ENCODE results near the gene TMEM144.
"Not testable (repeated sequence)": the region's sequence is repeated elsewhere in the genome, so short reads cannot be mapped to it uniquely, and the experiment has no call there.

TMEM144 gene

DNA sequence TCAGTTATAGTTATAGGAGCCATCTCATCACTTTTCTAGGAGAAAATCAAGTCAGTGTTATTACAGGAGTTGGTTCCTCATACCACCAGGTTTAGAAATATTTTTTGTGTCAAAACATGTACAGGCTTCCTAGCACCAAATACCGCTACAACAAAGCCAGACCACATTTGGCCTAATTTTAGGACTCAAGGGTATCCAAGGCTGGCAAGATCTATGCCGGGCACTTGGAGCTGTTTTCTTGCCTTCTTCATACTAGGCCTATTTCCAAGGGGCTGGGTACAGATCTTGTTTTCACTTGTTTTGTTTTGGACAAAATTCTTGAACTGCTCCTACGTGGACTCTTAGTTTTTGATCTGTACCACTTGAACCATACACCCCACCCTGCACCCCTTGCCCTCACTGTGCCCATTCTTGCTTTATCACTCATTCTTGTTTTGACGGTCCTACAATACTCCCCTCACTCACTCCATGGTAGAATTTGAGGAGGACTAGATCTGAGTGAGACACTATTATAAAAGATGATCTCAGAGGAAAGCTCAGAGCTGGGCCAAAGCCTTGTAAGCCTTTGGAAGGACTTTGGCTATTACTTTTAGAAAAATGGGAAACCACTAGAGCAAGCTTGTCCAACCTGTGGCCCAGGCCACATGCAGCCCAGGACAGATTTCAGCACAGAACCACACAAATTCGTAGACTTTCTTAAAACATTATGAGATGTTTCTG, 17.7 kb upstream of the TMEM144 start:
- DNase-seq, result no peak

DNA sequence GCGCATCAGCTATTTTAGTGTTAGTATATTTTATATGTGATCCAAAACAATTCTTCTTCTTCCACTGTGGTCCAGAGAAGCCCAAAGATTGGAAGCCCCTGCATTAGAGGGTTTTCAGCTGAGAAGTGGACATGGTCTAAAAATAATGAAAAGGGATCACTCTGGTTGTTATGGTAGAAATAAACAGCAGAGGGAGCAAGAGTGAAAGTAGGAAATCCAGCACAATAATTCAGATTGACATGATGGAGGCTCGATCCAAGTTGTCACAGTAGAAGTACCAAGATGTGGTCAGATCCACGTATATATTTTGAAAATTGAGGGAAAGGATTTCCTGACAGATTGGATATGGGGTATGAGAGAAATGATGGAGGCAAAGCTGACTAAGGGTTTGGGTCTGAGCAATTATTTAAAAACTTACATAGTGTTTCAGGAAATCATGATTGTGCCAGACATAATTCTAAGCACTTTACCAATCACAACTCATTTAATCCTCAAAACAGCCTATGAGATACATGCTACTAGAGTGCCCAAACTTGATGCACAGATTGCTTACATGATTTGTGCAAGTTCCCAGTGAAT, 17.0 kb upstream of the TMEM144 start:
- no peak for DNase-seq

DNA sequence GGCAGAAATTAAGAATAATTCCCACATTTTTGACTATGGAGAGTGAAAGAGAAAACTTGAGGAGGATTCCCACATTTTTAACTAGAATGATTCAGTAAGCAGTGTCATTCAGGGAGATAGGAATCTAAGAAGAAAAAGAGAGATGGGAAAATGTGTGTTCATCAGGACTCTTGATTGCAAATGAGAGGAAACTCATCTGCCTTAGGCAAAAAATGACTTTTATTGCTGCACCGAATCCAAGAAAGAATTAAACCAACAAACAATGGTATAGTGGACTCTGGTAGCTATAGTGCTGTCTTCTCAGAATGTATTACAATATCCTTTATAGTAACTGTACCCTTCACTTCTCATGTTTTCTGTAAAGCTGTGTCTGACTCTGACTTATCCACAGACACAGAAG, 15.0 kb upstream of the TMEM144 start:
- no peak for DNase-seq

DNA sequence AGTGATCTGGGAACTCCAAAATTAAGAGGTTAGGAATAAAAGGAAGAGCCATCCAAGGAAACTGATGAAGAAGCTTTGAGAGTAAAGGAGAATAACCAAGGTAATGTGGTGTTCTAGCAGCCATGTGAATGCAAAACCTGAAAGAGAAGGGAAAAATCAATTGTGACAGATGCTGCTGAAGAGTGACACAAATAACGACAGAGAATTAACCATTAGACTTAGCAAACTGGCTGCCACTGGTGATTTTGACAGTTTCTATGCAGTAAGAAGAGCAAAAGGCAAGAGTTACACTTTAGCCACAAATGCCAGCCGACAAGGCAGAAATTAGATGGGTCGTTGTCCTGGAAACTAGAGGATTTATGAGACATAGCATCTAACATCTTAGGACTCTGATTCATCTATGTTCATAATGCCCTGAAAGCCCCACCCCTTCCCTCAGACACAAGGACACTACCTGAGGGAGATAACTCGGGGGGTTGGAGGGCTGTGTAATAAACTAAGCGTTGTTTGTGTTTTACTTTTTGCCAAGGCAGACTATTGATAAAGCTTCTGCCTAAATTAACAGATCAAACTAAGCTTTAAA, 13.0 kb upstream of the TMEM144 start:
- no peak for DNase-seq

DNA sequence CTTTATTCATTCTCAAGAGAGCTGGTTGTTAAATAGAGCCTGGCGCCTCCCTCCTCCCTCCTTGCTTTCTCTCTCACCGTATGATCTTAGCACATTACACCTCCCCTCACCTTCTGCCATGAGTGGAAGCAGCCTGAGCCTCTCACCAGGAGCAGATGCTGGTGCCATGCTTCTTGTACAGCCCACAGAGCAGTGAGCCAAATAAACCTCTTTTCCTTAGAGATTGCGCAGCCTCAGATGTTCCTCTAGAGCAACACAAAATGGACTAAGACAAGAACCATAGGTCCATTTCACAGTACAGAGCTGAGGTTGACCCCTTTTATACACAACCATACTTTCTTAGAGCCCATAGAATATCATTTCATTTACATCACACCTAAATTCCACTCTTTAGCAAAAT, 10.1 kb upstream of the TMEM144 start:
- DNase-seq, result no peak

DNA sequence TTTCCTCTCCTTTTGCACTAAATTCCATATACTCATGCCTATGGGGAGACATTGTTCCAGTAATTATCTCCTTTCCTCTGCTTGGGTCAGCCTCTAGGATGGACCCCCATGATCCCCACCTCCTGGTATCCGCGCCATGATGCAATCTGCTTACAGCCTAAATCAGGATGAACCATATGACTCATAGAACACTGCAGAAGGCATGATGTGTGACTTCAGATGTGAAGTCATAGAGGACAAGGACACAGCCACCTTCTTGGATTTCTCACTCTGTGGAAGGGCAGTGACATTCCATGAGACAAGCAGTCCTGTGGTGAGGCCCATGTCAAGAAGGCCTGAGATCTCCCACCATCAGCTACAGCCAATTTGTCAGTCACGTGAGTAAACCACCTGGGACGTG, 9.0 kb upstream of the TMEM144 start:
- DNase-seq, result no peak

DNA sequence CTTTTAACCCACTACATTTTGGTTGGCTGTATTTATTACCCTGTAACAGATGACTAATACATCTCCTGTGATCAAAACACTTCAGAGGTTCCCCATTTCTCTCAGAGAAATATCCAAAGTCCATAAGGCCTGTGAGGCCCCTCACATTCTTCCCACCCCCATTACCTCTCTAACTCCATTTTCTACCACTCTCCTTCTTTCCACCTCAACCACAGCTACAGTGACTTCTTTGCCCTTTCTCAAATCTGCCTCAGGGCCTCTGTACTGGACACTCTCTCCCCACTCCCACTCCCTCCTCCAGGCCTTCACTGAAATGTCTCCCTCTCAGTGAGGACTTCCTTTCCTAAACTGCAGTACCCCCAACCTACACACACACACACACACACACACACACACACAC, 8.4 kb upstream of the TMEM144 start:
- DNase-seq, result no peak

DNA sequence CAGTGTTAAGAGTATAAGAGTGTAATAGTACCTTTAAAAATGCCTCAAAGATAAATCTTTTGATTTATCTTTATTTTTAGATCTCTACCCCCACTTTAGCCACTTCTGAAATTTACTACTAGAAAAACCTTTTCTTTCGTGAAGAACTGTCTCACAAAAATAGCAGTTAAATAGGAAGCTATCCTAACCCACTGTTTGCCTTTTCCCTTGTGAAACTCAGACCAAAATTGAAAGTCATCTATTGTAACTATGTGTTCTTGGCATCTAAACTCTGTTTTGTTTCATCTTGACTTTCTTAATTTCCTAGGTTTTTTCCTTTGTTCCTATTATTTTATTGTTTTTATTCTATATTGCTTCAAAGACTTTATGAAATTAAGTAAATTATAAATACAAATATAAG, 7.8 kb upstream of the TMEM144 start:
- DNase-seq, result no peak

DNA sequence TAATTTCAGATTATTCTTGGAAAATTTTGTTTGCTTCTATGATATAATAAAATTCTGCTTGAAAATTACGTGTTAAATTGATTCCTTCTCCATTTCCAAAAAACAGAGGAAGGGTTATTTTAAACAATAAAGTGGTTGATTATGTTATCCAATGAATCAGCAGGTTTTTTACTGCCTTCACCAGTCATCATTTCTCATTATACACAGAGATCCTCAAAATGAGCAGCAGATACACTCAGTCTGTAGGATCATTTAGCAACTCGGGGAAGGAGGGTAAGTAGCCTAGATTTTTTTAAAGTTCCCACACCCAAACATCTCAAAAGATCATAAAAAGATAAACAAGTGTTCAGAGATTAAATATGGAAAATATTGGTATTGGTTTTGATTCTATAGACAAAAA, 6.8 kb upstream of the TMEM144 start:
- no peak for DNase-seq

DNA sequence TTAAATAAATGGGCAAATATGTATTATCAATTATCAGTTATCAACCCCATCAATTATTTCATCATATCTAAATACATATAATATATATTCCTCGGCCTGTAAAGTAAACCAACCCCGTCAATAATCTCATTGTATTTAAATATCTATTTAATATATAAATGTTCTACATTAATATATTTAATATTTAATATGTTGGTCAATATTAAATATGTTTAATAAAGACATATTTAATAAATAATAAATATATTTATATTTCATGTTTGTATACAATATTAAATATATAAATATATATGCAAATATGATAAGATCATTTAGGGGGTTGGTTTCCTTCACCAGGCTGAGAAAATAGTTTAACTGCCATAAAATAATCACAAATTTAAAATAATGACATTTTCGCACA, 6.4 kb upstream of the TMEM144 start:
- DNase-seq, result no peak

DNA sequence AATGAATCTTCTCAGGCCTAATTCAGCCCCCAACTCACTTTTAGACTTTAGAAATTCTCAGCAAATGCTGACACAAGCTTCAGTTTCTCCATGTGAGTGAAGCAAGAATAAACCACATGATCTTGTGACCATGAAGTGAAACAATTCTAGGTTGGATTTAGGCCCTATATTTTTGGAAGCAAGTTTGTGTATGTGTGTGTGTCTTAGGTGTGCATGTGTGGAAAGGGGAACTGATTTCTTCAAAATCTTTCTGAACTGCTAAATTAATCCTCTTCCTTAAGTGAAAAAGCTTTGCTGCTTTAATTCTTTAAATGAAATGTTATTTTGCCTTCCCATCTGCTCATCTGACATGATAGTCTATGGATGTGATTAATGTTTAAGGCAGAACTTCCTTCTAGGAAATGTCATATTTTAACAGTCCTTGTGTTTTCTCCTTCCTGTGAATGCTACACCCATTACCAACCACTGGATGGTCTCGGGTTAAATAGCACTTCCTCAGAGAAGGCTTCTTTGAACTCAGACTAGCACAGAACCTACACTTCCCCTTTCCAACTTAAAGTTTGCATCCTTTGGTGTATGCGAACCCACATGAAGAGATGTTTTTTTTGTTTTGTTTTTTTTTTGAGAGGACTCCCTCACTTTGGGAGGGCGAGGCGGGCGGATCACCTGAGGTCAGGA, 1.2 kb upstream of the TMEM144 start:
- DNase-seq, result no peak

DNA sequence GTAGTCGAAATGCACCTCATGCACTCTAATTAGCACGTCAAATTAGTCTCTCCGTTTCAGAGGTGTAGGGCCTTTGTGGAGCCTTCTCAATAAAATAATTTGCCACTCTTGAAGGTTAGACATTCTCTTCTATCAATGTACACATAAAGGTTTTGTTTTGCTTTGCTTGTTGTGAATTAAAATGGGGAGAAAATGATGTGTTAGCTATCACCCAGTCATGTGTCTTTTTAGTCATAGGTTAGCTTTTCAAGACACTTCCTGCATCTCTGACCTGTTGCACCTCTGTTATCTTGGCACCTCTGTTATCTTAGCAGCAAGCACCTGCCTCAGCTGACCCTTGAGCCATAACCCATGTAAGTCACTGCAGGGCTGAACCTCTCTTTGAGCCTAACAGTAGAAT, 936 bp downstream of the TMEM144 start:
- DNase-seq, result no peak

DNA sequence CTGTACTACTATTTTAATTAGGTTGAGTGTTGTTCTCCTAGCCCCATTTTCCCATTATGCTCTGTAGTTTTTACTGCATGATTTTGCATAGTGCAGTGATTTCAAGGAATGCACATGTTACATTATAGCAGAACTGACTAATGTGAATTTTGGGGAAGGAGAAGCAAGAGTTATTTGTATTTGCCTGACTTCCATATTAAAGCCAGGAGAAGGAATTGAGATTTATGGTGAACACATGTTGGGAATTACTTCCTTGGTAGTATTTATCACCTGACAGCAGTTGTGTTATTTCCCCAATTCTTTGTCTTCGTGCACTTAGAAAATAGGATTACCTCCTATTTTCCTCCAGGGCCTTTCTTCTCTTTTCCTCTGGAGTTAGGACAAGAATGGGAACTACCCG, 3.2 kb downstream of the TMEM144 start:
- DNase-seq, result no peak

DNA sequence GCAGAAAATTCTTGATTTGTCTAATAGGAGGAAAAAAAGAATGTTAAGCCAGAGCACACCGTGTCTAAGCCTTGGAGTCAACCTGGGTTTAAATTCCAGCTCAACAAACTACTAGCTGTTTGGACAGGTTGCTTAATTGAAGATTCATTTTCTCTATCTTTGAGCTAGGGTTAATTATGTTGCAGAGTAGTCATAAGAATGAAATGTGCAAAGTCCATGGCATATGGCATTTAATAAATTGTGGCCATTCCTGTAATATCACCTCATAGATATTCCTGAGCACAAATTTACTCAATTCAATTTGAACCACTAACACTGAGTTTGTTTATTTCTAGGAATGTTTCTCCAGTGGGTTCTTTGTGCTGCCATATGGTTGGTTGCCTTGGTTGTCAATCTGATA, 4.6 kb downstream of the TMEM144 start:
- DNase-seq, result no peak

DNA sequence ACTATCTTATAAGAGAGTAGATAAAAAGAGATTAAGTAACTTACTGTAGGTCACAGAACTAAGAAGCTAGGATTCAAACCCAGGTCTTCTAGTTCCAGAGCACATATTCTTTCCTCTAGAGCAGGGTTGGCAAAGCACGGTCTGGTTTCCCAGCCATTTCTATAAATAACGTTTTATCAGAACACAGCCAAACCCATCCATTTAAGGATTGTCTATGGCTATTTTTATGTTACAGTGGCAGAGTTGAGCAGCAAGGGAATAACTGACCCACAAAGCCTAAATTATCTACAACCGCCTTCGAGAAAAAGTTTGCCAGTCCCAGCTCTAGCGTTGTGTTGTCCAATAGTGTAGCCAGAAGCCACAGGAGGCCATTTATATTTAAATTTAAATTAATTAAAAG, 7.5 kb downstream of the TMEM144 start:
- no peak for DNase-seq

DNA sequence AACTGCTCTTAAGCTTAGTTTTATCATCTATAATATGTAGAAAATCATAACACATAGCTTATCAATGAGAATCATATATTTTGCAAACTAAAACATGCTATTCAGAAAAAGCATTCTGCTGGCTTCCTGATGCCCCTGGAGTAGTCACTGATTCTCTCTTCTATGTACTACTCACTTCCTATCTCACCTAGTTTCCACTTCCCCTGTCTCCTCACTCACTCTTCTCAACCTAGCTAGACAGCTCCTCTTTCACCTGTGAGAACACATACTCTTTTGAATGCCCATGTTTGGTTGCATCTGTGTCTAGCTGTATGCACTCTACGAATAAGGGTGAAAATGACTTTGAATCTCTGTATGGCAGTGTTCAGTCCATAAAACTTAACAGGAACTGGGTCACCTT, 9.3 kb downstream of the TMEM144 start:
- no peak for DNase-seq

DNA sequence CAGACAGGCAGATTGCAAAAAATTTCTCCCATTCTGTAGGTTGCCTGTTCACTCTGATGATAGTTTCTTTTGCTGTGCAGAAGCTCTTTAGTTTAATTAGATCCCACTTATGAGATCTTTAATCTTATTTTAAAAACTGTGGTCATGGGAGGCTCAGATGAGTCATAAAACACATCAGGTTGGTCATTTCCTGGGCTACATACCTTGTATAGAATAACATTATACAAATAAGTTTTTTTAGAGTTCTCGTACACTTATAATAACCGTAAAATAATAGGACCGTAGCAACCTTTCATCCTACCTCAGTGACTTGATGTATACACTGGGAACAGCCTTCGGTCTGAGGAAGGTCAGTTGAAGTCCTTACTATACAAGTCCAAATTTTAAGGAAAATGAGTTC, 14.0 kb downstream of the TMEM144 start:
- DNase-seq, result not testable (repeated sequence)

DNA sequence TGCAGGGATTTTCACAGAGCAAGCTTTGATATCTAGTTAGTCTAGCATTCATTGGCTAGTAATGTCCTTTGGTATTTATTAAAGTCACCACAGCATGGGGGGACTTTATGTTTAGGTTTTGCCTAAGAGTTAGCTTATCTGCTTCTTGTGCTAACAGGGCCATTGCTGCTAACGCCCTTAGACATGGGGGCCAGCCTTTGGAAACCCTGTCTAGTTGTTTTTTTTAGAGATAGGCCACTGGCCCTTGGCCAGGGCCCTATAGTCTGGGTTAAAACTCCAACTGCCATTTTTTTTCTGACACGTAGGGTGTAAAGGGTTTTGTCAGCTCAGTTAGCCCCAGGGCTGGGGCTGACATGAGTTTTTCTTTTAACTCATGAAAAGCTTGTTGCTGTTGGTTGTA, 14.7 kb downstream of the TMEM144 start:
- not testable (repeated sequence) for DNase-seq

DNA sequence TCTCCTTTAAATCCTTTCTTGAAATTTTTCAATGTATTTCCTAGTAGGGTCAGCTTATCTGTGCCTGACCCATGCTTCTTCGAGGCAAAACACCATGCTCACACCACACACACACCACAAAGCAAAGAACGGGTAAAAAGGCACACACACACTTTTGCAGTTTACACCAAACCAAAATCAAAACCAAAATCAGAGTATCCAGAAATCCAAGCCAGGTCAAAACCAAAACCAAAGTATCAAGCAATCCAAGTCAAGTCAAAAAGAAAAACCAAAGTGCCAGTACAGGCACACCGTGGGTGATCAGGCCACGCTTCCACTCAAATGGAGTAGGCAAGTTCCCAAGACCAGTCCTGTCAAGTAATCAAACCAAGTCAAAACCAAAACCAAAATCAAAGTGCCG, 17.6 kb downstream of the TMEM144 start:
- not testable (repeated sequence) for DNase-seq

DNA sequence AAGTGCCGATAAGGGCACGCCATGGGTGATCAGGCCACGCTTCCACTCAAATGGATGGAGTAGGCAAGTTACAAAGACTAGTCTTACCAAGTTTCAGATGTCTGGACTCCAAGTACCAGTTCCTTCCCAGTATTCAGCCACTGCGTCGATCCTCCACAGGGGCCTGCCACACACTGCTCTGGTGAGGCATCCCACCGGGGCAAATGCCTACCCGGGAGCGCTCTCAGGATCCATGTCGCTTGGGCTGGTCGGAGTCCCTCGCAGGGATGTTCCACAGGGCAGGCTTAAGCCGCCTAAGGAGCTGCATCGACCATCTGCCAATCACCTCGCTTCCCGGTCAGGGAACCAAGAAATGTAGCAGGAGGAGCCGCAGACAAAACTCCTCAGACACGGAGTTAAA, 18.1 kb downstream of the TMEM144 start:
- not testable (repeated sequence) for DNase-seq

DNA sequence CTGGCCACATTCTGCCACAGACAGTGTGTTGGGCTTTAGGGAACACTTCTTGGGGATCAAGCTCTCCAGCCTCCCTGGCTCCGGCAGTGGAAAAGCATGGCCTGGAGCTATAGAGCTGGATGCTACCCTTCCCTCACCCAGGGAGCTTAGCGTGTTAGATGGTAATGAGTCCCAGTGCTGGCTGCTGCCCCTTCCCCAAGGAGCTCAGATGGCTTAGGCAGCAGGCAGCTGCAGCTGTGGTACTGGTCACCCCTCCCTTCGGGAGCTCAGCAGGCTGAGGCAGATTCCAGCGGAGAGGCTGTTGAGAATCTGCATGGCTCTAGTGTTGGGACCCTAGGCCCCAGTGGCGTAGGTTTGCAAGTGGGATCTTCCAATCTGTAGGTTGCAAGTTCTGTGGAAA, 19.5 kb downstream of the TMEM144 start:
- DNase-seq, result no peak

DNA sequence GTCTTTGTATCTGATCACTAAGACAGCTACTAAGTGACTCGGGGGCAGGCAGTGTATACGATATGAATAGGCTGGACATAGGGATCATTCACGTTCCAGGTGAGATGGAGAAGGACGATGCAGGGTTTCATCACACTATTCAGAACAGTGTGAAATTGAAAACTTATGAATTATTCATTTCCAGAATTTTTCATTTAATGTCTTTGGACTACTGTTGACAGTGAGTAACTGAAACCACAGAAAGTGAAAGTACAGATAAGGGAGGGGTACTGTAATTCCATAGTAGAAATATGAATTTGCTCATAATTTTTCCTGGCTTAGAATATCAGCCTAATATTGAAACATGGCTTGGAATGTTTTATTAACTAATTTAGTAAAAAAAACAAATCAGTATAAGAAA, 24.4 kb downstream of the TMEM144 start:
- no peak for DNase-seq

DNA sequence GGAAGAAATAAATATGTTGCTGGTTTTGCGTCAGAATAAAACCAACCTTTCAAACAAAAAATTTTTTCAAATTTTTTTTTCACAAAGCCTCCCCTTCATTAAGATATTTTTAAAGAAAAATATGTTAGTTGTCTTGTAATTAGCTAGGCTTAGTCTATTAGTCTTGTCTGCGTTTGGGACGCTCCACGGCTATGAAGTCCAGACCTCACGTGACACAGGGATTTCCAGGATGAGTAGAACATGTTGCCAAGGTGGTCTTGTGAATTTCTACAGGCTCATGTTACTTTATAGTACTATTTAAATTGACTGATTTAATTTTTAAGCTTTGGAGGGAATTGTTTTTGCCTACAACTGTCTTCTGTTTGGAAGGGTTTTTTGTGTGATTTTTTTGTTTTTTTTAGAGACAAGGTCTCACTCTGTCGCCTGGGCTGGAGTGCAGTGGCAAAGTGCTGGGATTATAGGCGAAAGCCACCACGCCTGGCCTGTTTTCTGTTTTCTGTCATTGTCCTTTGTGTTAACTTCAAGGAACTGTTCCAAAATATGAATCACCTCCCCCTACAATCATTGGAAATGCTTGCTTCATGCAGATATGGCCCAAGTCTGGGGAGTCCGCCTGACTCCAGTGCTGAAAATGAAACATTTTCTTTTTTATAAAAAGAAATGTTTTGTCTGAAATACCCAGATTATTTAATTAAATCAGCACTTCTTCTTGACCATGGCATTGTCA, 26.2 kb downstream of the TMEM144 start:
- no peak for DNase-seq
